Neural cell (in vitro differentiated cells): ENCODE data around the gene BMERB1. TPM values are rescaled to one million over a fixed set of nuclear protein-coding genes. Genes with fewer than 3 reads are reported as not detected.

Experiments
- H2AFZ ChIP-seq: fragments of 200-600, 300-800 bp; sonication (generic), shearing (Covaris generic); 2 replicates; pipeline ENCODE4 v1.6.0; 2014; ENCODE audit warnings: low read depth, mild to moderate bottlenecking, antibody characterized with exemption, low read length, moderate library complexity
- H3F3A ChIP-seq: fragments of 200-600 bp; shearing (Covaris generic); 2 replicates; pipeline ENCODE4 v1.6.1; 2016; ENCODE audit warnings: mild to moderate bottlenecking, moderate library complexity, mixed read lengths, antibody characterized with exemption, low read length; ENCODE audit not compliant: insufficient read depth, poor library complexity, severe bottlenecking
- H3K27ac ChIP-seq: fragments of 200-600, 300-800 bp; sonication (generic), shearing (Covaris generic); 2 replicates; pipeline ENCODE4 v1.5.1; 2014; ENCODE audit warnings: mild to moderate bottlenecking, low read length, moderate library complexity
- H3K27me3 ChIP-seq: fragments of 300-800, 200-600 bp; sonication (generic), shearing (Covaris generic); 2 replicates; pipeline ENCODE4 v1.6.0; 2014; ENCODE audit warnings: mild to moderate bottlenecking, low read depth, low read length, moderate library complexity; ENCODE audit not compliant: insufficient read depth
- H3K36me3 ChIP-seq: fragments of 300-800, 200-600 bp; sonication (generic), shearing (Covaris generic); 2 replicates; pipeline ENCODE4 v1.5.1; 2014; ENCODE audit warnings: mild to moderate bottlenecking, antibody characterized with exemption, low read length, moderate library complexity; ENCODE audit not compliant: insufficient read depth
- H3K4me2 ChIP-seq: fragments of 300-800, 200-600 bp; sonication (generic), shearing (Covaris generic); 2 replicates; pipeline ENCODE4 v1.6.0; 2014; ENCODE audit warnings: mild to moderate bottlenecking, low read length
- H3K4me3 ChIP-seq: fragments of 300-800, 200-600 bp; sonication (generic), shearing (Covaris generic); 2 replicates; pipeline ENCODE4 v1.5.1; 2014; ENCODE audit warnings: mild to moderate bottlenecking, low read length, moderate library complexity
- H3K79me2 ChIP-seq: fragments of 200-600 bp; shearing (Covaris generic); replicated peaks from 2 replicates; pipeline ENCODE4 v1.6.0; 2014; ENCODE audit warnings: mild to moderate bottlenecking, low read length, moderate library complexity; ENCODE audit not compliant: insufficient read depth
- H3K9ac ChIP-seq: fragments of 300-800, 200-600 bp; sonication (generic), shearing (Covaris generic); 2 replicates; pipeline ENCODE4 v1.6.1; 2016; ENCODE audit warnings: mild to moderate bottlenecking, low read length, mixed read lengths
- H3K9me2 ChIP-seq: fragments of 200-600 bp; shearing (Covaris generic); 2 replicates; pipeline ENCODE4 v1.6.1; 2016; ENCODE audit warnings: mild to moderate bottlenecking, low read length, mixed read lengths; ENCODE audit not compliant: insufficient read depth
- H3K9me3 ChIP-seq: fragments of 200-600, 300-800 bp; sonication (generic), shearing (Covaris generic); 2 replicates; pipeline ENCODE4 v1.6.1; 2016; ENCODE audit warnings: mild to moderate bottlenecking, mixed run types, low read length, moderate library complexity, mixed read lengths
- H4K20me1 ChIP-seq: fragments of 200-600 bp; shearing (Covaris generic); 2 replicates; pipeline ENCODE4 v1.6.1; 2016; ENCODE audit warnings: mild to moderate bottlenecking, mixed run types; ENCODE audit not compliant: insufficient read depth
- EP300 ChIP-seq: fragments of 450-650 bp; conservative IDR thresholded peaks from 2 replicates; pipeline ENCODE4 v1.6.1; 2014; ENCODE audit warnings: antibody characterized with exemption, mild to moderate bottlenecking, moderate library complexity; ENCODE audit not compliant: poor library complexity, severe bottlenecking
- EZH2 ChIP-seq: fragments of 200-600, 300-800 bp; shearing (Covaris generic), sonication (generic); IDR thresholded peaks from 2 replicates; pipeline ENCODE4 v1.6.1; 2014; ENCODE audit warnings: antibody characterized with exemption, low read length, borderline replicate concordance, mild to moderate bottlenecking; ENCODE audit not compliant: insufficient read depth, poor library complexity, severe bottlenecking
- MXI1 ChIP-seq: fragments of 450-650 bp; conservative IDR thresholded peaks from 2 replicates; pipeline ENCODE4 v1.6.1; 2014; ENCODE audit warnings: antibody characterized with exemption, mild to moderate bottlenecking; ENCODE audit not compliant: poor library complexity, severe bottlenecking
- POLR2AphosphoS5 ChIP-seq: IDR thresholded peaks from 2 replicates; pipeline ENCODE4 v1.6.1; 2012
- RAD21 ChIP-seq: fragments of 450-650 bp; conservative IDR thresholded peaks from 2 replicates; pipeline ENCODE4 v1.6.1; 2014; ENCODE audit warnings: antibody characterized with exemption, mild to moderate bottlenecking, moderate library complexity
- SMC3 ChIP-seq: fragments of 450-650 bp; conservative IDR thresholded peaks from 2 replicates; pipeline ENCODE4 v1.6.1; 2014; ENCODE audit warnings: antibody characterized with exemption, mild to moderate bottlenecking, moderate library complexity; ENCODE audit not compliant: poor library complexity
- TAF1 ChIP-seq: IDR thresholded peaks from 2 replicates; pipeline ENCODE4 v1.6.1; 2012; ENCODE audit warnings: low read depth
- polyA plus RNA-seq: library from polyadenylated mRNA; depleted of rRNA; stranded (reverse); fragments of >200 nt; gene quantifications from 2 replicates; pipeline ENCODE4 v1.2.3, GENCODE V29; 2014
- TF ChIP-seq, protein P1 (sequence below): IDR thresholded peaks from 2 replicates; pipeline ENCODE4 v1.6.1; 2012; ENCODE audit warnings: borderline replicate concordance
- TF ChIP-seq, protein P2 (sequence below): fragments of 450-650 bp; IDR thresholded peaks from 2 replicates; pipeline ENCODE4 v1.5.1; 2014; ENCODE audit warnings: antibody characterized with exemption, mild to moderate bottlenecking, moderate library complexity; ENCODE audit not compliant: poor library complexity, severe bottlenecking

Gene BMERB1
- polyA plus RNA-seq, 1 donor from 2014 or later: 149 TPM

DNA sequence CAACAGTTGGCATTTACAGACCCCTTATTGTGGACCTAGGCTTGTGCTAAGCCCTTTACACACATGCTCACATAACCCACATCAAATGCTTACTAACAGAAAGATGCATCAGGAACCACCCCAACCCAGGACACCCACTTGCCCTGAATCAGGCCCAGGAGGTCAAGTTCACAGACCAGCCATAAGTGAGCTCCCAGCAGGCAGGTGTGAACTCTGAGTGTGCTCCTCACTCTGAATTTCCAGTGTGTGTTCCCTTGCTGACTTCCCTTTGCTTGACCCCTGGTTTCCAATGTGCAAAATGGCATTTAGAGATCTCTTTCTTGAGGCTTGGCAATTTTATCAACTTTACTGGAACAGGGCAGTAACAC, 87.0 kb downstream of the BMERB1 start:
- H3K27me3 ChIP-seq: no peaks in the 10 kb centered on the region
- H4K20me1 ChIP-seq: no peaks in the 10 kb centered on the region
- no peak overlapping the region for H3K27ac ChIP-seq
- no peaks in the 10 kb centered on the region for H3K36me3 ChIP-seq
- no peak overlapping the region for H2AFZ ChIP-seq
- H3K4me2 ChIP-seq: no peak overlapping the region
- no peaks in the 10 kb centered on the region for H3K9me3 ChIP-seq
- H3K9me2 ChIP-seq: no peaks in the 10 kb centered on the region
- H3K4me3 ChIP-seq: no peak overlapping the region
- peaks cover 3% of the 10 kb centered on the region for H3K79me2 ChIP-seq
- no peaks in the 10 kb centered on the region for H3F3A ChIP-seq
- TF ChIP-seq POLR2AphosphoS5 (no peak), RAD21 (no peak), EZH2 (no peak), MXI1 (no peak), TAF1 (no peak), EP300 (no peak), SMC3 (no peak)
- TF ChIP-seq, protein P1, sequence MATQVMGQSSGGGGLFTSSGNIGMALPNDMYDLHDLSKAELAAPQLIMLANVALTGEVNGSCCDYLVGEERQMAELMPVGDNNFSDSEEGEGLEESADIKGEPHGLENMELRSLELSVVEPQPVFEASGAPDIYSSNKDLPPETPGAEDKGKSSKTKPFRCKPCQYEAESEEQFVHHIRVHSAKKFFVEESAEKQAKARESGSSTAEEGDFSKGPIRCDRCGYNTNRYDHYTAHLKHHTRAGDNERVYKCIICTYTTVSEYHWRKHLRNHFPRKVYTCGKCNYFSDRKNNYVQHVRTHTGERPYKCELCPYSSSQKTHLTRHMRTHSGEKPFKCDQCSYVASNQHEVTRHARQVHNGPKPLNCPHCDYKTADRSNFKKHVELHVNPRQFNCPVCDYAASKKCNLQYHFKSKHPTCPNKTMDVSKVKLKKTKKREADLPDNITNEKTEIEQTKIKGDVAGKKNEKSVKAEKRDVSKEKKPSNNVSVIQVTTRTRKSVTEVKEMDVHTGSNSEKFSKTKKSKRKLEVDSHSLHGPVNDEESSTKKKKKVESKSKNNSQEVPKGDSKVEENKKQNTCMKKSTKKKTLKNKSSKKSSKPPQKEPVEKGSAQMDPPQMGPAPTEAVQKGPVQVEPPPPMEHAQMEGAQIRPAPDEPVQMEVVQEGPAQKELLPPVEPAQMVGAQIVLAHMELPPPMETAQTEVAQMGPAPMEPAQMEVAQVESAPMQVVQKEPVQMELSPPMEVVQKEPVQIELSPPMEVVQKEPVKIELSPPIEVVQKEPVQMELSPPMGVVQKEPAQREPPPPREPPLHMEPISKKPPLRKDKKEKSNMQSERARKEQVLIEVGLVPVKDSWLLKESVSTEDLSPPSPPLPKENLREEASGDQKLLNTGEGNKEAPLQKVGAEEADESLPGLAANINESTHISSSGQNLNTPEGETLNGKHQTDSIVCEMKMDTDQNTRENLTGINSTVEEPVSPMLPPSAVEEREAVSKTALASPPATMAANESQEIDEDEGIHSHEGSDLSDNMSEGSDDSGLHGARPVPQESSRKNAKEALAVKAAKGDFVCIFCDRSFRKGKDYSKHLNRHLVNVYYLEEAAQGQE: no peak
- TF ChIP-seq, protein P2, sequence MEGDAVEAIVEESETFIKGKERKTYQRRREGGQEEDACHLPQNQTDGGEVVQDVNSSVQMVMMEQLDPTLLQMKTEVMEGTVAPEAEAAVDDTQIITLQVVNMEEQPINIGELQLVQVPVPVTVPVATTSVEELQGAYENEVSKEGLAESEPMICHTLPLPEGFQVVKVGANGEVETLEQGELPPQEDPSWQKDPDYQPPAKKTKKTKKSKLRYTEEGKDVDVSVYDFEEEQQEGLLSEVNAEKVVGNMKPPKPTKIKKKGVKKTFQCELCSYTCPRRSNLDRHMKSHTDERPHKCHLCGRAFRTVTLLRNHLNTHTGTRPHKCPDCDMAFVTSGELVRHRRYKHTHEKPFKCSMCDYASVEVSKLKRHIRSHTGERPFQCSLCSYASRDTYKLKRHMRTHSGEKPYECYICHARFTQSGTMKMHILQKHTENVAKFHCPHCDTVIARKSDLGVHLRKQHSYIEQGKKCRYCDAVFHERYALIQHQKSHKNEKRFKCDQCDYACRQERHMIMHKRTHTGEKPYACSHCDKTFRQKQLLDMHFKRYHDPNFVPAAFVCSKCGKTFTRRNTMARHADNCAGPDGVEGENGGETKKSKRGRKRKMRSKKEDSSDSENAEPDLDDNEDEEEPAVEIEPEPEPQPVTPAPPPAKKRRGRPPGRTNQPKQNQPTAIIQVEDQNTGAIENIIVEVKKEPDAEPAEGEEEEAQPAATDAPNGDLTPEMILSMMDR: no peak
- H3K9ac ChIP-seq: no peak overlapping the region

DNA sequence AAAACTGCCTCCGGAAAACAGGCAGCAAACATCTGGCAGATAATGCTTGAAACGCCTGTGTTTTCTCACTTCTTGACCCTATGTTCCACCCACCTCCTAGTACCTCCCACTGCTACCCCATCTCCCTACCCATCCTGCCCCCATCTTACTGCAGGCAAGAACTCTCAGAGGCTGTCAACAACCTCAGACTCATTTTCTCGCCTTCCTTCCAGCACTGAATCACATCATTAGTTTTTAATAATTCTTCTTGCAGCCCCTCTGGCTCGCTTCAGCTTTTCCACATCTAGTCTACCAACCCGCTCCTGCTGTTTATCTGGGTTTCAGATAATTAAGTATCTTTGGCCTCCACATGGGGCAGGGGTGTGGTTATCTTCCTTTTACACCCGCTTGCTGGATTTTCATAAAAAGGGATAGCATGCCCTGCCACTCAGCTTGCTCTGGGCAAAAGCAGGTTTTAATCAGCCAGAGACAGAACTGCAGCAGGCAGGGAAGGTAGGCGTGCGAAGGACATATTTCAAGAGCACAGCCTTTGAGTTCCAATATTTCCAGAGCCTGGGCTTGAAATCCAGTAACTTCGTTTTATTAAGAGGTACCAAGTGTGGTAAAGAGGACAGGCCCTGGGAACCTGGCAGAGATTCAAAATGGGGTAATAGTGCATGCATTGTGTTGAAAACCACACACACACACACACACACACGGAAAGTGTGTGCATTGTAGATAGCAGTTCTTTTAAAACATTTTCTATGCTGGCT, 87.5 kb downstream of the BMERB1 start:
- Histone ChIP-seq H3K27me3 (no peaks in the 10 kb centered on the region), H3K9ac (no peak overlapping the region), H3F3A (no peaks in the 10 kb centered on the region), H3K4me2 (no peak overlapping the region), H3K9me3 (no peaks in the 10 kb centered on the region), H3K36me3 (no peaks in the 10 kb centered on the region), H4K20me1 (no peaks in the 10 kb centered on the region), H3K27ac (no peak overlapping the region), H3K4me3 (no peak overlapping the region), H3K9me2 (no peaks in the 10 kb centered on the region), H3K79me2 (peaks cover 3% of the 10 kb centered on the region), H2AFZ (no peak overlapping the region)
- no peak for TF ChIP-seq POLR2AphosphoS5
- TF ChIP-seq, protein P2: no peak
- TF ChIP-seq, protein P1: no peak
- no peak for TF ChIP-seq TAF1
- TF ChIP-seq SMC3: no peak
- TF ChIP-seq RAD21: no peak
- no peak for TF ChIP-seq EZH2
- TF ChIP-seq MXI1: no peak
